ENCODE measurements around the gene DNASE1. TPM values are rescaled to one million over a fixed set of nuclear protein-coding genes. Genes with fewer than 3 reads are reported as not detected.
A peak's percentile ranks its signal among the peaks of the same experiment; 100 is the strongest.

The DNASE1 gene
- total and polyA plus RNA-seq, 12 donors = 3.1 to 35.1 (median 10.9) TPM

GRCh38 chr16:3650631-3651265 lies 3.7 kb upstream of the DNASE1 start:
- H3K4me3 ChIP-seq = no peak overlapping the region
- WGBS, 4 donors = 89 to 93% (median 91%) methylated on average over 13 of the region's 13 CpGs
- peaks cover 0 to 16% of the 10 kb centered on the region in 2 donors for H3K36me3 ChIP-seq (replicated peaks in 1 of 2)
- H3K9me3 ChIP-seq (replicated peaks in 1 of 3) = no peaks in the 10 kb centered on the region
- peak in 2 of 7 donors; percentile 10 for DNase-seq
- H3K27ac ChIP-seq = no peak overlapping the region
- TF ChIP-seq CTCF (IDR thresholded peaks at IDR 0.05) = no peak
- no peak for TF ChIP-seq POLR2A (IDR thresholded peaks at IDR 0.05)
- peaks cover 0 to 7% of the 10 kb centered on the region in 2 donors for H3K4me1 ChIP-seq (replicated peaks in 1 of 2)
- H3K27me3 ChIP-seq = no peaks in the 10 kb centered on the region
- intact Hi-C loops (cut with DNase I) = no loop called here

GRCh38 chr16:3651461-3652372 lies 2.8 kb upstream of the DNASE1 start:
- DNase-seq = peak in 3 of 7 donors; percentile 8 to 35 (median 12)

GRCh38 chr16:3652373-3653195 lies 1.9 kb upstream of the DNASE1 start:
- WGBS, 4 donors = 73 to 82% (median 78%) methylated on average over 8 to 14 of the region's 14 CpGs
- Histone ChIP-seq H3K27me3 (no peaks in the 10 kb centered on the region), H3K36me3 (replicated peaks in 1 of 2) (peaks cover 0 to 32% of the 10 kb centered on the region in 2 donors), H3K4me3 (no peak overlapping the region), H3K4me1 (replicated peaks in 1 of 2) (peaks cover 0 to 7% of the 10 kb centered on the region in 2 donors), H3K9me3 (replicated peaks in 1 of 3) (no peaks in the 10 kb centered on the region), H3K27ac (no peak overlapping the region)
- peak in 4 of 7 donors; percentile 9 to 45 (median 19) for DNase-seq
- intact Hi-C loops (cut with DNase I) = no loop called here
- TF ChIP-seq CTCF (IDR thresholded peaks at IDR 0.05) (no peak), POLR2A (IDR thresholded peaks at IDR 0.05) (no peak)

More at GRCh38 chr16:3651461-3652372, 2.8 kb upstream of the DNASE1 start:
- Histone ChIP-seq H3K27ac (no peak overlapping the region), H3K36me3 (replicated peaks in 1 of 2) (peaks cover 0 to 23% of the 10 kb centered on the region in 2 donors), H3K9me3 (replicated peaks in 1 of 3) (no peaks in the 10 kb centered on the region), H3K4me3 (no peak overlapping the region), H3K4me1 (replicated peaks in 1 of 2) (peaks cover 0 to 7% of the 10 kb centered on the region in 2 donors), H3K27me3 (no peaks in the 10 kb centered on the region)
- no peak for TF ChIP-seq POLR2A (IDR thresholded peaks at IDR 0.05)
- TF ChIP-seq CTCF (IDR thresholded peaks at IDR 0.05) = no peak
- intact Hi-C loops (cut with DNase I) = no loop called here
- 80 to 89% (median 86%) methylated on average over 10 to 18 of the region's 18 CpGs for WGBS, 4 donors

Measured in adrenal gland (tissue), 12 donors.